Astrocyte (in vitro differentiated cells and primary cell): Measurements from ENCODE around the gene DOC2A. TPM values are rescaled to one million over a fixed set of nuclear protein-coding genes. Genes with fewer than 3 reads are reported as not detected.
A peak's percentile ranks its signal among the peaks of the same experiment; 100 is the strongest.

Source experiments
- DNase-seq: peaks from one replicate; pipeline ENCODE4 v3.0.0-alpha.2; 2010; ENCODE audit warnings: low read depth
- FAIRE-seq: peaks from 2 replicates; lab custom pipeline; 2011; peaks lifted over from hg19 to GRCh38; lab: Jason Lieb, UNC
- H2AFZ ChIP-seq: 2 replicates; pipeline ENCODE4 v1.6.0; 2012; ENCODE audit warnings: low read depth, low read length, inconsistent platforms
- H3K27ac ChIP-seq: 2 replicates; pipeline ENCODE4 v1.5.1; 2011; ENCODE audit warnings: low read depth, low read length, inconsistent platforms
- H3K27me3 ChIP-seq: 2 replicates; pipeline ENCODE4 v1.6.0; 2011; ENCODE audit warnings: low read length, inconsistent platforms; ENCODE audit not compliant: insufficient read depth
- H3K36me3 ChIP-seq: 2 replicates; pipeline ENCODE4 v1.5.1; 2011; ENCODE audit warnings: low read length, inconsistent platforms; ENCODE audit not compliant: insufficient read depth
- H3K4me1 ChIP-seq: 2 replicates; pipeline ENCODE4 v1.5.1; 2011; ENCODE audit warnings: low read length, inconsistent platforms; ENCODE audit not compliant: insufficient read depth
- H3K4me2 ChIP-seq: 2 replicates; pipeline ENCODE4 v1.6.0; 2012; ENCODE audit warnings: low read length, inconsistent platforms
- H3K4me3 ChIP-seq: 2 replicates; pipeline ENCODE4 v1.5.1; 2011; ENCODE audit warnings: low read depth, mild to moderate bottlenecking, low read length, inconsistent platforms; ENCODE audit not compliant: insufficient read depth
- H3K79me2 ChIP-seq: 2 replicates; pipeline ENCODE4 v1.6.0; 2012; ENCODE audit warnings: mild to moderate bottlenecking, low read length, inconsistent platforms; ENCODE audit not compliant: insufficient read depth
- H3K9ac ChIP-seq: 2 replicates; pipeline ENCODE4 v1.6.0; 2012; ENCODE audit warnings: mild to moderate bottlenecking, low read length, inconsistent platforms
- H3K9me3 ChIP-seq: 2 replicates; pipeline ENCODE4 v1.5.1; 2012; ENCODE audit warnings: low read depth, mild to moderate bottlenecking, low read length, inconsistent platforms; ENCODE audit not compliant: insufficient read depth
- H4K20me1 ChIP-seq: 2 replicates; pipeline ENCODE4 v1.6.0; 2012; ENCODE audit warnings: low read length, inconsistent platforms; ENCODE audit not compliant: insufficient read depth
- H3K27ac Mint-ChIP-seq: one replicate; pipeline ENCODE4 v1.8.0; 2021; ENCODE audit warnings: mild to moderate bottlenecking, mixed read lengths; ENCODE audit not compliant: unreplicated experiment
- H3K27me3 Mint-ChIP-seq: one replicate; pipeline ENCODE4 v1.8.0; 2021; ENCODE audit warnings: low read depth, mixed read lengths; ENCODE audit not compliant: unreplicated experiment
- H3K36me3 Mint-ChIP-seq: one replicate; pipeline ENCODE4 v1.8.0; 2021; ENCODE audit warnings: low read depth, mixed read lengths; ENCODE audit not compliant: unreplicated experiment
- H3K4me1 Mint-ChIP-seq: one replicate; pipeline ENCODE4 v1.8.0; 2021; ENCODE audit warnings: low read depth, mixed read lengths; ENCODE audit not compliant: unreplicated experiment
- H3K4me3 Mint-ChIP-seq: one replicate; pipeline ENCODE4 v1.8.0; 2021; ENCODE audit warnings: mild to moderate bottlenecking, moderate library complexity, mixed read lengths; ENCODE audit not compliant: unreplicated experiment
- H3K9me3 Mint-ChIP-seq: one replicate; pipeline ENCODE4 v1.8.0; 2021; ENCODE audit warnings: mild to moderate bottlenecking, mixed read lengths; ENCODE audit not compliant: unreplicated experiment
- CTCF ChIP-seq: IDR thresholded peaks from 2 replicates; pipeline ENCODE4 v1.5.1; 2011; ENCODE audit warnings: low read depth, mild to moderate bottlenecking, inconsistent platforms, low read length, moderate library complexity; ENCODE audit not compliant: insufficient read depth
- EZH2 ChIP-seq: IDR thresholded peaks from 2 replicates; pipeline ENCODE4 v1.6.1; 2012; ENCODE audit warnings: mild to moderate bottlenecking, low read length, inconsistent platforms; ENCODE audit not compliant: insufficient read depth
- total RNA-seq: library from RNA; stranded (reverse); gene quantifications from 2 replicates; pipeline ENCODE4 v1.2.1, GENCODE V29; 2021

DOC2A gene
- total RNA-seq, 1 donor from 2014 or later: 0.89 TPM

- peaks cover 3% of the 10 kb centered on the region for H3K4me1 Mint-ChIP-seq
- Histone ChIP-seq H3K4me3 (no peak overlapping the region), H3K4me1 (no peaks in the 10 kb centered on the region), H4K20me1 (no peaks in the 10 kb centered on the region), H3K36me3 (peaks cover 12% of the 10 kb centered on the region), H3K9ac (no peak overlapping the region), H2AFZ (no peak overlapping the region), H3K27me3 (no peaks in the 10 kb centered on the region), H3K79me2 (no peaks in the 10 kb centered on the region), H3K9me3 (peaks cover 3% of the 10 kb centered on the region), H3K4me2 (no peak overlapping the region), H3K27ac (no peak overlapping the region)
- no peaks in the 10 kb centered on the region for H3K27me3 Mint-ChIP-seq
- H3K36me3 Mint-ChIP-seq: peaks cover 32% of the 10 kb centered on the region
- H3K27ac Mint-ChIP-seq: no peak overlapping the region
- H3K4me3 Mint-ChIP-seq: no peak overlapping the region
- TF ChIP-seq CTCF: no peak
- no peak for TF ChIP-seq EZH2
- DNase-seq (no peak), FAIRE-seq (no peak)
- peaks cover 2% of the 10 kb centered on the region for H3K9me3 Mint-ChIP-seq
These were observed 42.6 kb downstream of the DOC2A start for GRCh38 chr16:29968205-29968604.

- FAIRE-seq: no peak
- H3K4me3 Mint-ChIP-seq: peak overlapping the region; percentile 93
- Histone ChIP-seq H2AFZ (peak overlapping the region; percentile 66), H3K9ac (peak overlapping the region; percentile 89), H3K27ac (no peak overlapping the region), H3K9me3 (no peaks in the 10 kb centered on the region), H4K20me1 (no peaks in the 10 kb centered on the region), H3K4me3 (peak overlapping the region; percentile 75), H3K36me3 (peaks cover 6% of the 10 kb centered on the region), H3K4me2 (peak overlapping the region; percentile 99), H3K4me1 (peaks cover 13% of the 10 kb centered on the region), H3K79me2 (no peaks in the 10 kb centered on the region), H3K27me3 (no peaks in the 10 kb centered on the region)
- TF ChIP-seq CTCF (no peak), EZH2 (no peak)
- H3K36me3 Mint-ChIP-seq: peaks cover 11% of the 10 kb centered on the region
- H3K4me1 Mint-ChIP-seq: peaks cover 11% of the 10 kb centered on the region
- peak overlapping the region; percentile 97 for H3K27ac Mint-ChIP-seq
- H3K27me3 Mint-ChIP-seq: no peaks in the 10 kb centered on the region
- no peaks in the 10 kb centered on the region for H3K9me3 Mint-ChIP-seq
- DNase-seq: no peak
These were observed 47.6 kb downstream of the DOC2A start for GRCh38 chr16:29963021-29963743.

GRCh38 chr16:29962344-29962994, 48.4 kb downstream of the DOC2A start:
- Histone ChIP-seq H3K36me3 (peaks cover 2% of the 10 kb centered on the region), H4K20me1 (no peaks in the 10 kb centered on the region), H3K27ac (peak overlapping the region; percentile 81), H3K27me3 (no peaks in the 10 kb centered on the region), H3K4me1 (peaks cover 13% of the 10 kb centered on the region), H3K4me3 (peak overlapping the region; percentile 75), H3K9ac (peak overlapping the region; percentile 89), H3K9me3 (no peaks in the 10 kb centered on the region), H3K79me2 (no peaks in the 10 kb centered on the region), H3K4me2 (peak overlapping the region; percentile 99), H2AFZ (peak overlapping the region; percentile 66)
- Mint-ChIP-seq H3K4me3 (peak overlapping the region; percentile 93), H3K9me3 (no peaks in the 10 kb centered on the region), H3K4me1 (peaks cover 11% of the 10 kb centered on the region), H3K36me3 (peaks cover 11% of the 10 kb centered on the region), H3K27me3 (no peaks in the 10 kb centered on the region), H3K27ac (peak overlapping the region; percentile 97)
- FAIRE-seq: no peak
- DNase-seq: peak; percentile 2
- no peak for TF ChIP-seq CTCF
- no peak for TF ChIP-seq EZH2
